Stimulated activated CD4-positive, alpha-beta T cell treated with anti-CD3 and anti-CD28 coated beads, TNF-alpha, amount 100 ng/mL, for 4 hours (primary cell): ENCODE results near the gene HES3.

Experiments
- DNase-seq, 3 experiments: peaks; one replicate each; pipeline ENCODE4 v3.0.0-alpha.2; 2020; ENCODE audit warnings: low read depth in 3 of 3

The HES3 gene

GRCh38 chr1:6243993-6244392 lies at the start of gene HES3:
Gene HES3 (plus strand): TSS chr1:6244179. CDS start chr1:6244366, 187 bp downstream.
- DNase-seq = no peak

- no peak for DNase-seq
These were observed 46.1 kb upstream of the HES3 start for GRCh38 chr1:6197746-6198427.

GRCh38 chr1:6198646-6199297 lies 45.2 kb upstream of the HES3 start:
- no peak for DNase-seq

- peak; percentile 93 to 95 (median 94) for DNase-seq
These were observed 44.4 kb upstream of the HES3 start, which contains the start of gene RPL22 for GRCh38 chr1:6199298-6200187. Gene RPL22 (minus strand): TSS chr1:6199595. CDS start chr1:6199573, 22 bp downstream.

- no peak for DNase-seq
These were observed 43.7 kb upstream of the HES3 start for GRCh38 chr1:6200188-6200809.

- no peak for DNase-seq
These were observed 41.7 kb upstream of the HES3 start for GRCh38 chr1:6202256-6202655.

GRCh38 chr1:6205849-6206519 lies 38.0 kb upstream of the HES3 start, which contains the start of gene RNF207:
Gene RNF207 (plus strand): TSS chr1:6206119. CDS start chr1:6206536, 417 bp downstream.
- peak; percentile 35 to 49 (median 42) for DNase-seq

GRCh38 chr1:6206520-6206855 lies 37.5 kb upstream of the HES3 start:
- DNase-seq = no peak

GRCh38 chr1:6207075-6207885 lies 36.7 kb upstream of the HES3 start:
- DNase-seq = no peak

GRCh38 chr1:6207921-6208320 lies 36.1 kb upstream of the HES3 start:
- no peak for DNase-seq

GRCh38 chr1:6208723-6209660 lies 35.0 kb upstream of the HES3 start:
- no peak for DNase-seq

GRCh38 chr1:6209661-6210580 lies 34.1 kb upstream of the HES3 start:
- no peak for DNase-seq

- no peak for DNase-seq
These were observed 33.2 kb upstream of the HES3 start for GRCh38 chr1:6210591-6211355.

- no peak for DNase-seq
These were observed 32.2 kb upstream of the HES3 start for GRCh38 chr1:6211731-6212130.

GRCh38 chr1:6212193-6212959 lies 31.6 kb upstream of the HES3 start:
- no peak for DNase-seq

GRCh38 chr1:6218375-6219164 lies 25.4 kb upstream of the HES3 start:
- no peak for DNase-seq
